GM18499 (cell line): ENCODE measurements around the gene SPG21.
"Not testable (repeated sequence)": the region's sequence is repeated elsewhere in the genome, so short reads cannot be mapped to it uniquely, and the experiment has no call there.

ENCODE experiments used
- ATAC-seq: cut with Tn5 transposase; IDR thresholded peaks from one replicate; pipeline ENCODE4 v1.9.1; 2021; ENCODE audit warnings: moderate number of reproducible peaks; ENCODE audit not compliant: insufficient read depth, unreplicated experiment

The SPG21 gene, protein sequence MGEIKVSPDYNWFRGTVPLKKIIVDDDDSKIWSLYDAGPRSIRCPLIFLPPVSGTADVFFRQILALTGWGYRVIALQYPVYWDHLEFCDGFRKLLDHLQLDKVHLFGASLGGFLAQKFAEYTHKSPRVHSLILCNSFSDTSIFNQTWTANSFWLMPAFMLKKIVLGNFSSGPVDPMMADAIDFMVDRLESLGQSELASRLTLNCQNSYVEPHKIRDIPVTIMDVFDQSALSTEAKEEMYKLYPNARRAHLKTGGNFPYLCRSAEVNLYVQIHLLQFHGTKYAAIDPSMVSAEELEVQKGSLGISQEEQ

GRCh38 chr15:64989416-64990167, at the start of gene SPG21:
Gene SPG21 (minus strand): TSS chr15:64989914. CDS start chr15:64983569, 6,345 bp downstream.
- ATAC-seq: peak; percentile 79

DNA sequence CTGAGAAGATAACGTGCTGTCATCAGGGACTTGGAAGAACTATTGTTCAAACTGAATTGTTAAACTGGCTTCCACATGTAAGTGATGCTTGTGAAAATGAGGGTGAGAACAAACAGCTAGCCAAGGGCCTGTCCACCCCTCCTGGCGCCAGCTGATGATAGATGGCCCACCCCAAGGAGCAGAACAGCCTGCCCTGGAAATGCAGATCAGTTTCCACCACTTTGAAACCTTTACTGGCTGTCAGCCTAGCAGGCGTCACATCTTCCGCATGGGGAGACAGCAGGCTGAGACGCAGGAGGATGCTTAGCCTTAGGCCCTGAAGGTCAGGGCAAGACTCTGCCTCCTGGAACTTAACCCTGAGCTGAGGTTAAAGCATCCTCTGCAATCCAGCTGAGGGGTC, 49.1 kb upstream of the SPG21 start:
- ATAC-seq: no peak

GRCh38 chr15:65038428-65038827, 48.7 kb upstream of the SPG21 start:
- ATAC-seq: no peak

GRCh38 chr15:65037309-65037708, 47.6 kb upstream of the SPG21 start:
- ATAC-seq: no peak

DNA sequence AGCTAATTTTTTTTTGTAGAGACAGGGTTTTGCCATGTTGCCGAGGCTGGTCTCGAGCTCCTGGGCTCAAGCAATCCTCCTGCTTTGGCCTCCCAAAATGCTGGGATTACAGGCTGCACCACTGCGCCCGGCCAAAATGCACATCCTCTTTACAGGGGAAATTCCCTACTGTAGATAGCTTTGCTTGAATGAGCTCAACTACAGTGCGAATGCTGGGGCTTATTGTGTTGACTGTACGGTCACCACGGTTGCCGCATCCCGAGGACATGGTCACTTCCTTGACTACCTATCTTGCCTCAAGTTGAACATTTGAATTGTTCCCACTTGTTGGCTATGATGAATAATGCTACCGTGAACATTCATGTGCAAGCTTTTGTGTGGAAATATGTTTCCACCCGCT, 45.0 kb upstream of the SPG21 start:
- no peak for ATAC-seq

DNA sequence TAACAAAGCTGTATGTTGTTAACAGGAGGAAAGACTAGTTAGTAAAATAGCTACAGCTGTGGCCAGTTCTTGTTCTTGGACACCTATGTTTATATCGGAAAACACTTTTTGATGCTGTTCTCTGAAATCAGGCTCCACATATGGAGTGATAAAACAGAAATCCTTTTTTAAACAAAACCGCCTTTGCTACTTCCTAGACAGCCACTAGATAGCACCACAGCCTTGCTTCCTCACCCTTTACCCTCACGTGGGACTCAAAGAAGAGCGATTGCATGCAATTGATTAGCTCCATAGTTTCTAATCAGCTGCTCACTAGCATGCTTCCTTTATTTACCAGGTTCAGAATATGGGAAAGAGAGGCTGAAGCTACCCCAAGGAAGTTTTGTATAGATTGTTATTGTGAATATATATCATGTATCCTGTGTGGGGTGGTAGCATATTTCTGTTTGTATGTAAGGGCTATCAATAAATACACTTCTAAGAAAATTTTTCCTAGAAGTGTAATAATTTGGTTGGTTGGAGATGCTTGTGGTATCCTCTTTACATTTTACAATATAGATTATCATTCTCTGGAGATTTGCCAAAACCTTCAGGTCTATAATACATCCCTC, 44.0 kb upstream of the SPG21 start:
- ATAC-seq: no peak

- no peak for ATAC-seq
Measured at GRCh38 chr15:65032801-65033537, 43.3 kb upstream of the SPG21 start.

- no peak for ATAC-seq
Measured at GRCh38 chr15:65029736-65030208, 40.1 kb upstream of the SPG21 start.

GRCh38 chr15:65028921-65029735, 39.4 kb upstream of the SPG21 start, which contains the start of gene MTFMT:
Gene MTFMT (minus strand): TSS chr15:65029639. CDS start chr15:65029613, 26 bp downstream.
- ATAC-seq: no peak

- no peak for ATAC-seq
Measured at GRCh38 chr15:65028338-65028737, 38.6 kb upstream of the SPG21 start.

DNA sequence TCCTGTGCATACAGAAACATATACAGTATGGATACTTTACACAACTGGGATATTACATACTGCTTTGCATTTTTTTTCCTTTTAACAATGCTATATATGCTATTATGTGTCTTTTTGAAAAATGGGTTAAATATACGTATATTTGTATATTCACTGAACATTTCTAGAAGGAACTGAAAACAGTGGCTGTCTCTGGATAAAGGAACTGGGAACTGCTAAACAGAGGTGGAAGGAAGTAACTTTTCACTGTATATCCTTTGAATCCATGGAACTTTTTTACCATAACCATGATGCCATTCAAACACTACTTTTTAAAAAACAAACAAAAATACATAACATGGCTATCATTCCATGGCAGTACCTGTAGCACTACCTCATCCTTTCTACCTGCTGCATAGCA, 37.9 kb upstream of the SPG21 start:
- no peak for ATAC-seq

- no peak for ATAC-seq
Measured at GRCh38 chr15:65026756-65027155, 37.0 kb upstream of the SPG21 start.

DNA sequence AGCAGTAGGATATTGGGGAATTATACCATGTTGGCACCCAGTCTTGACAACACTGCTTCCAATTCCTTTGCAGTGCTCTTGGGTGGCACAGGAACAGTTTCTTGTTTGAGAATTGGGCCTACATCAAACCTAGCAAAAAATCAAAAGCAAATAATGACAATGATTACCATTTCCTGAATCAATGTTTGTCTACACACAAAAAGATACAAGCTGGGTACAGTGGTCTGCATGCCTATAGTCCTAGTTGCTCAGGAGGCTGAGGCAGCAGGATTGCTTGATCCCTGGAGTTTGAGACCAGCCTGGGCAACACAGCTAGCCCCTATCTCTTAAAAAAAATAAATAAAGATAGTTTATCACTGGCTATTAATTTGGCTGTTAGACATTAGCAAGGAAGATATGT, 31.8 kb upstream of the SPG21 start:
- ATAC-seq: no peak

DNA sequence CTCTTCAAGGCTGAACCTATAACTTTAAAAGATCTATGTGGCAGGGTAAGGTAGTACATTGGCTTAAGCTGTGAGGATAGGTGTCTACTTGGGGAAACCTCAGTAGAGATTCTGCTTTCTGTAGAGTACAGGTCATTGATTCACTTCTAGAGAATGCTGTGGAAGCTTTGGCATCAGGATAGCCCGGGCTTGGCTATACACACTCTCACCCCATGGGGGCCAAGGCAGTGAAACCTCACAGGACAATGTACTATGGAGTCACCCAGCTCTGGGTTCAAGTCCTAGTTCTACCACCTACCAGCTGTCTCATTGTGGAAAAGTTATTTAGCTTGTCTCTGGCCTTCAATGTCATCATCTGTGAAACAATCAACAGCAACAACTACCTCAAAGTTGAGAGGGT, 30.7 kb upstream of the SPG21 start:
- ATAC-seq: no peak

GRCh38 chr15:65011198-65011597, 21.5 kb upstream of the SPG21 start:
- not testable (repeated sequence) for ATAC-seq

GRCh38 chr15:65008983-65009382, 19.3 kb upstream of the SPG21 start:
- no peak for ATAC-seq

DNA sequence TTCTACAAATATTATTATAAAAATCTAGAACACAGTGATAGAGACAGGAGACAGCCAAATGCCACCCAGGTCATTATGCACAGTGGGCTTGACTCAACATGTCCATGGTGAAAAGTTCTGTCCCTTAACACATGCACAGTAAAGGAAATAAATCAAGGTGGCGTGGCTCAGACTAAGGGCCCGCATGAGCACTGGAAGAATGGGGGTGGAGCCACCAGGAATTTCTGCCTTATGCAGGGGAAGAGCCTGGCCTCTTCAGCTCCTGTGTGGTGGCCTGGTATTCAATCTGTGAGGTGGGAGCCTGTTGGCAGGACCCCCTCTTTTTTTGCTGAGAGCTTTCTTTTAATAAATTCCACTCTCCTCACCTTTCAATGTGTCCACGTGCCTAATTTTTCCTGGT, 17.2 kb upstream of the SPG21 start:
- no peak for ATAC-seq

DNA sequence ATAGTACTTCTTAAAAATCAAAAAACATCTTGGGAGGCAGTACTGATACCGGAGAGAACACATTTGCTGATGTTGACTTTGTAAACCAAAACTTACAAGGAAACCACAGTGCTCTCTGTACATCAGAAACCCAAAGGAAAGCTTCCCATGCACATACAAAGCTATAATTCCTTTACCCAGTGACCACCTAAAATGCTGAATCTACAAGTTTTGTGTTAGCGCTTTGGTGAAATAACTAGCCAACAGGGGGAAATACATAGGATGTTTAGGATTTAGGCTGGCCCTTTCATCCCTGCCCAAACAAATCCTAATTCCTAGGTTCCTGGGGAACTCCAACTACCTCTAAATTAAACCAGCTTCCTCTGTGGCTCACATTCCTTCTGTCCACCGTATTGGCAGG, 15.3 kb upstream of the SPG21 start:
- ATAC-seq: no peak

DNA sequence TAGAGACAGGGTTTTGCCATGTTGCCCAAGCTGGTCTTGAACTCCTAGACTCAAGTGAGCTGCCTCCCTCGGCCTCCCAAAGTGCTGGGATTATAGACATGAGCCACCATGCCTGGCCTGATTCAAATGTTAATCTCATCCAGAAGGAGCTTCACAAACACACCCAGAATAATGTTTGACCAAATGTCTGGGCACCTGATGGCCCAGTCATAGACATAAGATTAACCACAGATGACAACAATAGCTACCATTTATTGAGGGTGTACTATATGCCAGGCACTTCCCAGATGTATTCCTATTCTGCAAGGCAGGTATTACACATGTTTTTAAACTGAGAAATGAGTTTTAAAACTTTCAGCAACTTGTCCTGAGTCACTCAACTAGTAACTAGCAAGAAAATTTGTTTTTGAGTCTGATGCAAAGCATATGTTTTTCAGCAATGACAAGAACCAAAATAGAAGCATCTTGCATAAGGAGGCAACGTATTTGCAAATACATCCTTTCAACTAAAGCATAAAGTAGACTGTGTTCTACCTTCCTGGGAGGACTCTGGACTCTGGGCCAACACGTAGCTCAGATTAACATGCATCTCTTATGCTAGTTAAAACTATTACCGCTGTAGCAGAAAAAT, 8.1 kb upstream of the SPG21 start:
- ATAC-seq: no peak
